Hematopoietic multipotent progenitor cell treated with erythropoietin and hydrocortisone succinate and interleukin-3 and kit ligand, for 15 days (in vitro differentiated cells): ENCODE results near the gene PTH2.
"Not testable (repeated sequence)": the region's sequence is repeated elsewhere in the genome, so short reads cannot be mapped to it uniquely, and the experiment has no call there.

Experiments used
- DNase-seq: peaks from one replicate; pipeline ENCODE4 v3.0.0-alpha.2; 2015; ENCODE audit warnings: low spot score

PTH2 gene, protein sequence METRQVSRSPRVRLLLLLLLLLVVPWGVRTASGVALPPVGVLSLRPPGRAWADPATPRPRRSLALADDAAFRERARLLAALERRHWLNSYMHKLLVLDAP

GRCh38 chr19:49423071-49423984 lies at the start of gene PTH2:
PTH2 (minus strand) TSS chr19:49423441; CDS start chr19:49423339, 102 bp downstream.
- DNase-seq: no peak

- no peak for DNase-seq
These were observed 49.7 kb upstream of the PTH2 start for GRCh38 chr19:49472936-49473335.

DNA sequence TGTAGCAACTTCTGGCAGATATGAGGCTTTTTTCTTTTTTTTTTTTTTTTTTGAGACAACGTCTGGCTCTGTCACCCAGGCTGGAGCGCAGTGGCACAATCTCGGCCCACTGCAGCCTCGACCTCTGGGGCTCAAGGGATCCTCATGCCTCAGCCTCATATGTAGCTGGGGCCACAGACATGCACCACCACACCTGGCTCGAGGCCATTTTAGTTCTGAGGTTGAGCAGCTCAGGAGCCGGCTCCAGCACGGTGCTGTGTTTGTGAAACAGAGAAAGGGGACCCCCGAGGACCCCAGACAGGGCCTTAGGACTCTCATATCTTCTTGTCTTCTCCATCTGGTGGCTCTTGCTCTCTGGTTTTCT lies 47.4 kb upstream of the PTH2 start:
- DNase-seq: no peak

GRCh38 chr19:49469828-49470614 lies 46.8 kb upstream of the PTH2 start:
- DNase-seq: no peak

- DNase-seq: peak; percentile 46
These were observed 45.7 kb upstream of the PTH2 start for GRCh38 chr19:49468746-49469447.

DNA sequence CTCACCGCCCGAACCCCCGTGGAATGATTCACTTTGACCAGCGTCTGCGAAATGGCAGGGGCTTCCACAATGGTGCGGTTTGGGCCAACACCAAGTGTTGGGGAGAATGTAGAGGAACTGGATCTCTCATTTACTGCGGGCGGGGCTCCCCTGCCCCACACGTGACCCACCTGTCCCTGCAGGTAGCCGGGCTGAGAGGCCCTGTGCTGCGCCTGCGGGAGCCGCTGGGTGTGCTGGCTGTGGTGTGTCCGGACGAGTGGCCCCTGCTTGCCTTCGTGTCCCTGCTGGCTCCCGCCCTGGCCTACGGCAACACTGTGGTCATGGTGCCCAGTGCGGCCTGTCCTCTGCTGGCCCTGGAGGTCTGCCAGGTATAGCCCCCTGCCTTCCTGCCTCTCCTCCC lies 45.0 kb upstream of the PTH2 start:
- DNase-seq: no peak

GRCh38 chr19:49465371-49465770 lies 42.1 kb upstream of the PTH2 start:
- no peak for DNase-seq

DNA sequence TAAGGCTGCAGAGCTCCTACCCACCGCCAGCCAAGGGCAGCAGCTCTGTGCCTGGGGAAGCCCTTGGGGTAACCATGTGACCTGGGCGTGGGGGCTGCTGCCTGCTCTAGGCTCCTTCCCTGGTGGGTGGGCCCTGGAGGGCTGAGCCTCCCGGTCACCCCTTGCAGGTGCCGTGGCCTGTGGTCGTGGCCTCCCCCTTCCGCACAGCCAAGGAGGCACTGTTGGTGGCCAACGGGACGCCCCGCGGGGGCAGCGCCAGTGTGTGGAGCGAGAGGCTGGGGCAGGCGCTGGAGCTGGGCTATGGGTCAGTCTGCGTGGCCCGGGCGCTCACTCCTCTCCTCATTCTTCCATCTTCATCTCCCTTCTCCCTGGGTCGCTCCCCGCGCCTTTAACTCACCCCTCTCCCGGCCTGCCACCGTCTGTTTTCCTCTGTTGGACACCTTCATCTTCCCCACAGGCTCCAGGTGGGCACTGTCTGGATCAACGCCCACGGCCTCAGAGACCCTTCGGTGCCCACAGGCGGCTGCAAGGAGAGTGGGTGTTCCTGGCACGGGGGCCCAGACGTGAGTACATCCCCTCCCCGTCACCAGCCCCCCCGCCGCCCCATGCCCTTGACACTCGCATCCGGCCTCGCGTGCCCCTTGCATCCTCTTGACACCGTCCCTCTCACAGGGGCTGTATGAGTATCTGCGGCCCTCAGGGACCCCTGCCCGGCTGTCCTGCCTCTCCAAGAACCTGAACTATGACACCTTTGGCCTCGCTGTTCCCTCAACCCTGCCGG lies 40.9 kb upstream of the PTH2 start:
- no peak for DNase-seq

DNA sequence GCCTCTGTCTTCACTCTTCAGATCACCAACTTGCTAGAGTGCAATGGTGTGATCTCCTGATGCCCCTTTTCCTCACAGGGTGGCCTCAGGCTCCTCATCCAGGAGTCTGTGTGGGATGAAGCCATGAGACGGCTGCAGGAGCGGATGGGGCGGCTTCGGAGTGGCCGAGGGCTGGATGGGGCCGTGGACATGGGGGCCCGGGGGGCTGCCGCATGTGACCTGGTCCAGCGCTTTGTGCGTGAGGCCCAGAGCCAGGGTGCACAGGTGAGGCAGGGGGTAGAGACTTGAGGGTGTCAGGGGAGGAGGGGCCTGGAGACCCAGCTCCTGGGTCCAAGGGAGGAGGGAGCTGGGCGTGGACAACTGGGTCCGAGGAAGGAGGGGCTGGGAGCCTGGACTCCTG lies 39.3 kb upstream of the PTH2 start:
- DNase-seq: no peak

- DNase-seq: no peak
These were observed 38.4 kb upstream of the PTH2 start for GRCh38 chr19:49461656-49462055.

- DNase-seq: not testable (repeated sequence)
These were observed 37.9 kb upstream of the PTH2 start for GRCh38 chr19:49461130-49461529.

DNA sequence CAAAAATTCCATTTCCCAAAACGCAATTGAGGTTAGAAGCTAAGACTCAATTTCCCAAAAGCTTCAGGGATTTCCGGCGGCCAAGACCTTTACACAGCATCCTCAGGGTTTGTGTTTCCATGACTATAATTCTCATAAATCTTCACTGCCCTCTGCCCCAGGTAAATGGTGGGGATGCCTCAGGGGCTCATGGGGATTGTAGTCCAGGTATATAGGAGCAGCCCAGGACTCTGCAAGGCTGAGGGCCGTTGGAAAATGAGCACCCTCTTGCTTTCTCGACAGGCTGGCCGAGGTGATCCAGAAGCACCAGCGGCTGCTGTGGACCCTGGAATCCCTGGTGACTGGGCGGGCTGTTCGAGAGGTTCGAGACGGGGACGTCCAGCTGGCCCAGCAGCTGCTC lies 36.1 kb upstream of the PTH2 start:
- no peak for DNase-seq

DNA sequence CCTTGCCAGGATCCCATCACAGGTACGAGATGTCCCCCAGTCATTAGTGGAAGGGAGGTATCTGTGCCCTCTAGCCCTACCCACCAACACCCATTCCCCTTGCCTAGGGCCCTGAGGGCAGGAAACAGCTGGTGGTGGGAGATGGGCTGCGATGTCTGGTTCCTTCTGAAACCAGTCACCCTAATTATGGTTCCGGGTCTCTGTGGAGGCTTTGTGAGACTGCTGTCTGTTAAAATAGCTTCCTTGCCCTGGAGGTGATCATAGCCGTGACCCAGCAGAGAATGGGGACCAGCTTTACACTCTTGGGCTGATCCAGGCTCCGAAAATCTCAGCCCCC lies 35.3 kb upstream of the PTH2 start:
- no peak for DNase-seq

GRCh38 chr19:49456326-49456725 lies 33.1 kb upstream of the PTH2 start:
- no peak for DNase-seq

DNA sequence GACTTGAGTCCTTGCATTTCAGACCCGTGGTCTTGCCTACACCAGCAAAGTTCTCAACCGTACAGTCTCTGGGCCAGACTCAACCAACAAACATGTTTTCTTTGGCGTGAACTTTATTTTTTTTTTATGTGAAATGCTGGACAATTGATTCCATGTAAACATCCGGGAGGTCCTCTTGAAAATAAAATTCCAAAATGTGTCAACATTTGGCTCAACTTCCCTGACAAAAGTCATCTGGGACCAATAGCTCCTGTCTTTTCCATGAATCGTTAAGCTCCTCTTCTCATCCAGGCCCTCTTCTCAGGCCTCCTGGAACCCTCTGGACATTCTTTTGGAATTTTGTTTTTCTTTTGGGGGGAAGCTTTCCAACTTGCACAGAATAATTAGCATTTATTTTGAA lies 32.5 kb upstream of the PTH2 start:
- DNase-seq: no peak

- no peak for DNase-seq
These were observed 30.6 kb upstream of the PTH2 start for GRCh38 chr19:49453757-49454240.

DNA sequence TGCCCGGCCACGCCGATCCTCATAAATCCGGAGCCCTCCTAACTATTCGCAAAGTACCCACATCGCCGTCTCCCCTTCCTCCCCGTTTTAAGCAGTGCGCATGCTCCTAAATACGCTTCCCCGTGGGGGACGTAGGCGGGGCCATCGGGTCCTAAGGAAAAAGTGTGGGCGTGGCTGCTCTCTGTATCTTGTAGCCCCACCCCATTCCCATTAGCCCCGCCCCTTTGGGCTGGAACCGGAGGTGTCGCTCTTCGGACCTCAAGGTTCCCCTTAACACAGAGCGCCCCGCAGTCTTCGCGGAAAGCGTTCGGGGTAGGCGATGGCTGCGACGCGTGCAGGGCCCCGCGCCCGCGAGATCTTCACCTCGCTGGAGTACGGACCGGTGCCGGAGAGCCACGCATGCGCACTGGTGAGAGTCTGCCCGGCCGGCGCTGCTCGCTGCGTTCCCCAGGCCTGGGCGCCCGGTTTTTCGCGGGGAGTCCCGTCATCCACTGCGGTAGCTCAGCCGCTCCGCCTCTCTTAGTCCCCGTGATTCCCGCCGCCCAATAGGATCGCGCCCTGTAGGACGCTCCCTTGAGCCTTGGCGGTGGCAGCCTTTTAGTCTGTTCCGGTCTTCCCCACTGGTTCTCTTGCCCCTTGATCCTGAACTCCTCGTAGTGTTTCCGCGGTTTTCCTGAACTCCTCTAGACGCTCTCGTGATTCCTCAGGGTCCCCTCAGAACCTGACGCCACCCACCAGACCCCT lies 29.9 kb upstream of the PTH2 start, which contains the start of gene ALDH16A1:
Gene ALDH16A1 (plus strand): TSS at position 213 of the 744 bp plus-strand sequence. CDS start 107 bp downstream, at position 320.
- peak; percentile 98 for DNase-seq

GRCh38 chr19:49451430-49452181 lies 28.4 kb upstream of the PTH2 start, which contains the start of gene PIH1D1:
PIH1D1 (minus strand) TSS chr19:49451814; CDS start chr19:49451574, 240 bp downstream.
- DNase-seq: peak; percentile 99

DNA sequence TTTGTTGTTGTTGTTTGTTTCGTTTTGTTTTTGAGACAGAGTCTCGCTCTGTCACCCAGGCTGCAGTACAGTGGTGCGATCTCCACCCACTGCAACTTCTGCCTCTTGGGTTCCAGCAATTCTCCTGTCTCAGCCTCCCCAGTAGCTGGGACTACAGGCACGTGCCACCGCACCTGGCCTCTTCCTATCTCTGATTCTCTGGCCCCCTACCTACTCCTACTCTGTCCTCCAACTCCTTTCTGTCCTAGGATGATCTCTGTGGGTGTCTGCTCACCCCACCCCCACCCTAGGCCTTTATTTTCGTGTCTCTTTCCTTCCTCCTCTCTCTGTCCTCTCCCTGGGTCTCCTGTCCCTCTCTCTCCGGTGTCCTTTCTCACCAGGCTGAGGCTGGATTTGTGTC lies 27.2 kb upstream of the PTH2 start:
- DNase-seq: no peak

- DNase-seq: no peak
These were observed 25.2 kb upstream of the PTH2 start for GRCh38 chr19:49448432-49448786.
